ENCODE data around the gene VPS13D. TPM values are rescaled to one million over a fixed set of nuclear protein-coding genes. Genes with fewer than 3 reads are reported as not detected.

Gene VPS13D
- total RNA-seq, 1 experiment from 2014 or later = 20.2 TPM

DNA sequence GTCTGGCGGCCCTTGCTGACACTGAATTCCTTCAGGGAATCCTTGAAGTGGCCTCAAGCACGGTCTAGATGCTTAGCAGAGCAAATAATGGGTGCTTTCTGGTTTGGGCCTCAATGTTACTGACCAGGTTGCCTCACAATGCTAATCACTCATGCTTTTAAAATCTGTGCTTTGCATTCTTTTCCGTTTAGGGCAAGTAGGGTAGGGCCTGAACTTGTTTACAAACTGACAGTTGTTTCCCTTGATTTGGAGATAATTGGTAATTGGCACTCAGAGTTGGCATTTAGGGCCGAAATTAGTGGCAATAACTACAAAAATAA lies 1.4 kb downstream of the VPS13D start:
- Histone ChIP-seq H3K14ac (ENCODE audit: insufficient read depth, low read length) (no peak overlapping the region), H3K27ac (ENCODE audit: insufficient read length, low read depth, low read length) (no peak overlapping the region), H2BK20ac (ENCODE audit: low read depth, low read length, poor library complexity, severe bottlenecking) (no peak overlapping the region), H3K18ac (ENCODE audit: insufficient read length, low read depth, low read length) (no peak overlapping the region), H4K8ac (replicated peaks; ENCODE audit: insufficient read length, low read depth, low read length) (no peak overlapping the region), H2AK5ac (ENCODE audit: insufficient read length, low read length) (no peak overlapping the region), H3K4me2 (ENCODE audit: insufficient read depth, insufficient read length, low read length) (peak overlapping the region; percentile 87), H3T11ph (ENCODE audit: low read length) (no peak overlapping the region), H3K9me3 (ENCODE audit: control insufficient read depth, low read depth, low read length) (no peaks in the 10 kb centered on the region), H2BK5ac (ENCODE audit: insufficient read length, low read length) (no peak overlapping the region), H3K79me1 (ENCODE audit: insufficient read depth, low read depth, low read length, poor library complexity, severe bottlenecking) (peaks cover 3% of the 10 kb centered on the region), H2BK15ac (ENCODE audit: low read depth, low read length) (no peak overlapping the region), H3K79me2 (ENCODE audit: insufficient read depth, low read length) (no peaks in the 10 kb centered on the region; the same call in 1 of the 2 replicates), H2AFZ (ENCODE audit: low read length) (no peak overlapping the region), H4K91ac (ENCODE audit: insufficient read length, low read depth, low read length) (no peak overlapping the region), H2BK12ac (ENCODE audit: insufficient read length, low read depth, low read length) (no peak overlapping the region), H3K23ac (ENCODE audit: insufficient read length, low read depth, low read length) (no peak overlapping the region), H3K4ac (ENCODE audit: low read depth, low read length) (no peak overlapping the region), H4K5ac (ENCODE audit: insufficient read length, low read depth, low read length) (no peak overlapping the region), H2BK120ac (ENCODE audit: low read depth, low read length, poor library complexity, severe bottlenecking) (no peak overlapping the region), H3K27me3 (ENCODE audit: insufficient read depth, low read length) (no peaks in the 10 kb centered on the region), H3K4me1 (ENCODE audit: insufficient read depth, low read length) (peaks cover 2% of the 10 kb centered on the region; the same call in 1 of the 2 replicates), H3K56ac (ENCODE audit: insufficient read length, low read depth, low read length) (no peak overlapping the region), H4K20me1 (ENCODE audit: control insufficient read depth, insufficient read depth, insufficient read length) (no peaks in the 10 kb centered on the region), H3K9ac (ENCODE audit: extremely low read depth, insufficient read length, low read length) (no peak overlapping the region), H3K23me2 (ENCODE audit: insufficient read length, low read depth, low read length, poor library complexity, severe bottlenecking) (peaks cover 8% of the 10 kb centered on the region)
- Mint-ChIP-seq H3K27me3 (ENCODE audit: low read depth) (no peaks in the 10 kb centered on the region), H3K4me1 (peaks cover 14 to 15% of the 10 kb centered on the region in 2 experiments), H3K4me3 (peak overlapping the region; percentile 84 to 90), H3K27ac (no peak overlapping the region), H3K9me3 (no peaks in the 10 kb centered on the region; a peak in 1 of 5 replicates), H3K36me3 (ENCODE audit: insufficient read depth in 1 of 3, low read depth in 3 of 3) (peaks cover 0 to 6% (median 5%) of the 10 kb centered on the region in 3 experiments; a peak in 5 of 7 replicates)
- TF ChIP-seq CTCF (conservative IDR thresholded peaks at IDR 0.05) = no peak
- WGBS (ENCODE audit: extremely low coverage, insufficient read length, low lambda C conversion rate) = no CpG with 5 or more reads among the region's 4 CpGs
- DNase-seq = no peak

Measured in H9 (cell line).